Measurements from ENCODE around the gene ITPK1.

DNA sequence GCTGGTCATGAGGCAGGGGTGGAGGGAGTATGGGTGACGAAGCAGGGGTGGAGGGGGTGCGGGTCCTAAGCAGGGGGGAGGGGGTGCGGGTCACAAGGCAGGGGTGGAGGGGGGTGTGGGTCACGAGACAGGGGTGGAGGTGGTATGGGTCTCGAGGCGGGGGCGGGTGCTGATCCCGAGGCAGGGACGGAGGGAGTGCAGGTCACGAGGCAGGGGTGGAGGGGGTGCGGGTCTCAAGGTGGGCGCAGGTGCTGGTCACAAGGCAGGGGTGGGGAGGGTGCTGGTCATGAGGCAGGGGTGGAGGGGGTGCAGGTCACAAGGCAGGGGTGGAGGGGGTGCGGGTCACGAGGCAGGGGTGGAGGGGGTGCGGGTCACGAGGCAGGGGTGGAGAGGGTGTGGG, 56.5 kb downstream of the ITPK1 start:
- no peak for TF ChIP-seq RARB (CRISPR knock-in tag; IDR thresholded peaks at IDR 0.05)
- no peak for TF ChIP-seq ARNTL (CRISPR knock-in tag; IDR thresholded peaks at IDR 0.05; ENCODE audit: borderline replicate concordance, low read depth)
- no peak for TF ChIP-seq SNAI2 (CRISPR knock-in tag; IDR thresholded peaks at IDR 0.05)
- TF ChIP-seq, protein P1, sequence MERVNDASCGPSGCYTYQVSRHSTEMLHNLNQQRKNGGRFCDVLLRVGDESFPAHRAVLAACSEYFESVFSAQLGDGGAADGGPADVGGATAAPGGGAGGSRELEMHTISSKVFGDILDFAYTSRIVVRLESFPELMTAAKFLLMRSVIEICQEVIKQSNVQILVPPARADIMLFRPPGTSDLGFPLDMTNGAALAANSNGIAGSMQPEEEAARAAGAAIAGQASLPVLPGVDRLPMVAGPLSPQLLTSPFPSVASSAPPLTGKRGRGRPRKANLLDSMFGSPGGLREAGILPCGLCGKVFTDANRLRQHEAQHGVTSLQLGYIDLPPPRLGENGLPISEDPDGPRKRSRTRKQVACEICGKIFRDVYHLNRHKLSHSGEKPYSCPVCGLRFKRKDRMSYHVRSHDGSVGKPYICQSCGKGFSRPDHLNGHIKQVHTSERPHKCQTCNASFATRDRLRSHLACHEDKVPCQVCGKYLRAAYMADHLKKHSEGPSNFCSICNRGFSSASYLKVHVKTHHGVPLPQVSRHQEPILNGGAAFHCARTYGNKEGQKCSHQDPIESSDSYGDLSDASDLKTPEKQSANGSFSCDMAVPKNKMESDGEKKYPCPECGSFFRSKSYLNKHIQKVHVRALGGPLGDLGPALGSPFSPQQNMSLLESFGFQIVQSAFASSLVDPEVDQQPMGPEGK (CRISPR knock-in tag; IDR thresholded peaks at IDR 0.05; ENCODE audit: borderline replicate concordance): no peak
- TF ChIP-seq CSDC2 (CRISPR knock-in tag; IDR thresholded peaks at IDR 0.05): no peak
- no peak for TF ChIP-seq ZNF70 (CRISPR knock-in tag; IDR thresholded peaks at IDR 0.05)
- TF ChIP-seq, protein P2, sequence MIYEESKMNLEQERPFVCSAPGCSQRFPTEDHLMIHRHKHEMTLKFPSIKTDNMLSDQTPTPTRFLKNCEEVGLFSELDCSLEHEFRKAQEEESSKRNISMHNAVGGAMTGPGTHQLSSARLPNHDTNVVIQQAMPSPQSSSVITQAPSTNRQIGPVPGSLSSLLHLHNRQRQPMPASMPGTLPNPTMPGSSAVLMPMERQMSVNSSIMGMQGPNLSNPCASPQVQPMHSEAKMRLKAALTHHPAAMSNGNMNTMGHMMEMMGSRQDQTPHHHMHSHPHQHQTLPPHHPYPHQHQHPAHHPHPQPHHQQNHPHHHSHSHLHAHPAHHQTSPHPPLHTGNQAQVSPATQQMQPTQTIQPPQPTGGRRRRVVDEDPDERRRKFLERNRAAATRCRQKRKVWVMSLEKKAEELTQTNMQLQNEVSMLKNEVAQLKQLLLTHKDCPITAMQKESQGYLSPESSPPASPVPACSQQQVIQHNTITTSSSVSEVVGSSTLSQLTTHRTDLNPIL (CRISPR knock-in tag; IDR thresholded peaks at IDR 0.05; ENCODE audit: low read depth): no peak
- TF ChIP-seq ZFP30 (CRISPR knock-in tag; IDR thresholded peaks at IDR 0.05): no peak
- no peak for TF ChIP-seq ZC3H10 (CRISPR knock-in tag; IDR thresholded peaks at IDR 0.05)
- no peak for TF ChIP-seq ZFP3 (CRISPR knock-in tag; IDR thresholded peaks at IDR 0.05)
- TF ChIP-seq ZNF8 (CRISPR knock-in tag; IDR thresholded peaks at IDR 0.05): no peak
